ENCODE data around the gene ST8SIA5. TPM values are rescaled to one million over a fixed set of nuclear protein-coding genes. Genes with fewer than 3 reads are reported as not detected.
A peak's percentile ranks its signal among the peaks of the same experiment; 100 is the strongest.

Gene ST8SIA5
- total RNA-seq, 1 experiment from 2014 or later = not detected

DNA sequence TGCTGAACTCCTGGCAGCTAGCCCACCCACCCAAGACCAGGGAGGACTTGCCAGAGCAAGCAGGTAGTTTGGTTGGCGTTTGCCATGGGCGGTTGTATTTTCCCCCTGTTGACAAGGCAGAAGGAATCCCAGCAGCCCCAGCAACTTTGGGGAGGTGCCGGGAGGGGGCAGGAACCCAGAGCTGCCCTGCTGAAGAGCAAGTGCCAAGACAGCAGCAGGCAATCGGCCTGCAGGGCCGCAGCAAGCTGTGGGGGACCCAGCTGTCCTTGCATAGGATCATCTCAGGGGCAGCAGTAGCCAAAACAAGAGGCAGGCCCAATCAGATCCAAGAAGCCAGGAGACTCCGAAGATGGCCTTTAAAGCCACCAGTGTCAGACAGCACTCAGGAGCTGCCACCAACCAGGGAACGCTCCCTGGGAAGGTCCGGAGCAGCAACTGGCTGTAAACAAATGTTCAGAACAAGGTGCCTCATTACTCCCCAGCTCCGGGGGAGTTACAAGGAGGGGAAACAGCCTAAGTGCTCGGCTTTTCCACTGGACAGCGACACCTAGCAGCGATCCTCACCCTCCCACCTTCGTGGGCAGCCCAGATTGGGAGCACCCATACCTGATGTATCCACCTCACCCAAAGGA, 2.1 kb downstream of the ST8SIA5 start:
- DNase-seq (ENCODE audit: low read depth, low spot score) = no peak
- in situ Hi-C loops (cut with HindIII; ENCODE audit: low pct_unique_long_range_greater_than_20kb, low sequenced_read_pairs) = no loop called here

DNA sequence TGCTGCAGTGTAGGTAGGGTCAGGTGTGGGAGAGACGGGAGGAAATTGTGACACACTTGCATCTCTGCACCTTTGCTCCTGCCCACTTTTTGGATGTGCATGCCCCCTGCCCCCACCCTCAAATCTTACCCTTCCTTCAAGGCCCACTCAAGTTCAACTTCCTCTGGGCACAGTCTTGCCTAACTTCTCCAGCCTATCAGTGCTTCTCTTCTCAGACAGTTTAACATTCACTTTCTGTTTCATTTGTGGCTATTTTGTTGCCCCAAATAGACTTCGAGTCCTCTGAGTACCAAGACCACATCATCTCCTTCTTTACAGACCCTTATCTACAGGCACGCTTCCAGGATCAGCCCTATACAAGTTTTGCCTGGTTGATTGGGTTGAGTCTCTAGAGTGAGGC, 2.7 kb downstream of the ST8SIA5 start:
- no peak for DNase-seq (ENCODE audit: low read depth, low spot score)
- in situ Hi-C loops (cut with HindIII; ENCODE audit: low pct_unique_long_range_greater_than_20kb, low sequenced_read_pairs) = no loop called here

DNA sequence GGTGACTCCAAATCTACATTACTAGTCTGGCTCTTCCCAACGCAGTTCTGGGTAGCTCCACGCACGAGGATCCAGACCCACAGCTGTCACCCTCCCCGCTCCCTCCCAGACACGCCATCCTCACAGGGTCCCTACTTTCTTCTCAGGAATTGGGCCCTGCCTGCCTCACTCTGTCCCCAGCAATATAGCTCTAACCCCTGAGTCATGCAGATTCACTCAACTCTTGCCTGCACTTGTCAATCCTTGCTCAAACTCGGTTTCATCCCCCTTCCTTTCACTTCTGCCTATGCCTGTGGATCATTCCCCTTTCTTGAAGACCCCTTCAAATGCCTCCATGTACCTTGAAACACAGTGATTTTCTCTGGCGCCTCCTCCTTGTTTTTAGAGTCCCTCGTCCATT, 5.0 kb downstream of the ST8SIA5 start:
- in situ Hi-C loops (cut with HindIII; ENCODE audit: low pct_unique_long_range_greater_than_20kb, low sequenced_read_pairs) = no loop called here

DNA sequence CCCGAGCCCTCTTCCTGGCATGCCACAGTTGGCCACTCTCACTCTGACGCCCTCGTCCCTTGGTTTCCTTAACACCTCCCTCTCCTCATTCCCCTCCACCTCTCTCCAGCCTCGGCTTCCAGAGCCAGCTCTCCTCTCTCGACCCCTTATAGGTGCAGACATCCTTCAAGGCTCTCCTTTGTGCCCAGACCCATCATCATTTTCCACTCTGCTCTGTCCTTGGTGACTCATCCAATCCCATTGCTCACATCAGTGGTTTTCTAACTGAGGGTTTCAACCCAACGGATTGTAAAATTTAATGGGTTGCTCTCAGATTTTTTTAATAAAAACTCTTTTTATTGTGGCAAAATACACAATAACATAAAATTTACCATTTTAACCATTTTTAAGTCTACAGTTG, 6.2 kb downstream of the ST8SIA5 start:
- in situ Hi-C loops (cut with HindIII; ENCODE audit: low pct_unique_long_range_greater_than_20kb, low sequenced_read_pairs) = no loop called here
- no peak for DNase-seq (ENCODE audit: low read depth, low spot score)

More for the DNA sequence above, 5.0 kb downstream of the ST8SIA5 start:
- DNase-seq (ENCODE audit: low read depth, low spot score) = no peak

DNA sequence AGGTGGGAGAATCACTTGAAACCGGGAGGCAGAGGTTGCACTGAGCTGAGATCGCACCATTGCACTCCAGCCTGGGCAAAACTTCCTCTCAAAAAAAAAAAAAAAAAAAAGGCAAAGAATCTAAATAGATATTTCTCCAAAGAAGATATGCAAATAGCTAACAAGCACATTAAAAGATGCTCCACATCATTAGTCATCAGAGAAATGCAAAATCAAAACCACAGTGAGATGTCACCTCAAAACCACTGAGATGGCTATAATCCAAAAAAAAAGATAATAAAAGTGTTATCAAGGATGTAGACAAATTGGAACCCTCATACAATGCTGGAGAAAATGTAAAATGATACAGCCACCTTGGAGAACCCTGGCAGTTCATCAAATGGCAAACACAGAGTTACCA, 8.4 kb downstream of the ST8SIA5 start:
- in situ Hi-C loops (cut with HindIII; ENCODE audit: low pct_unique_long_range_greater_than_20kb, low sequenced_read_pairs) = no loop called here
- DNase-seq (ENCODE audit: low read depth, low spot score) = no peak

DNA sequence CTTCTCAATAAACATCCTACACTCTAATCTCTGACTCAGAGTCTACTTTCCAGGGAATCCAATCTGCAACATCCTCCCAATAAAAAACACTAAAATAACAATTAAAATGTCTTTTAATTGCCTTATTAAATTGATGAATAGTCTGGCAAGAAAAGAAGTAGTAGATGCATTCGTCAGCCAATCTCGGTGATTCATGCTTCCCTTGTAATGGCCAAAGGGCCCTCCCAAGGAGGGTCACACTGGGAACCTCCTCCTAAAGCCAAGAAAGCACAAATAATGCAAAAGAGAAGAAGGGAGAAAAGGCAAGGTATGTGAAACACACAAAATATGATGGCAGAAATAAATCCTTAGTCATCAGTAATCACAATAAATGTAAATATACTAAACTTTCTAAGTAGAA, 16.8 kb downstream of the ST8SIA5 start:
- in situ Hi-C loops (cut with HindIII; ENCODE audit: low pct_unique_long_range_greater_than_20kb, low sequenced_read_pairs) = no loop called here
- DNase-seq (ENCODE audit: low read depth, low spot score) = no peak

DNA sequence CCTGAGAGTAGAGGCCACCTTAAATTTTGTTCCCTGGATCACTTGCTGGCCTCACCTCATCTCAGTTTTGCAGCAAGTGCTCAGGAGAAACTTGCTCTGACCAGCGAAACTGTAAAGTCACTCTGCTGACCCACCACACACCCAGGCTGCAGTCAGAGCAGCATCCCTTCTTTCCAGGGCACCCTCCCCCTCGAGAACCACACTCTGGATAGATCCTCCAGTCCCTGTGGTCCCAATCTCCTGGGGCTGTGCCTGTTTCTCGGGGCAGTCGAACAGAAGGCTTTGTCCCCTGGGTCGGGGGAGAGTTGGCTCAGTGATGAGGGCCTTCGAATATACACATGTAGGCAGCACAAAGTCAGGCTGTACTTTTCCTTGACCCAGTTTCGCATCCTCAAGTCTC, 18.4 kb downstream of the ST8SIA5 start:
- in situ Hi-C loops (cut with HindIII; ENCODE audit: low pct_unique_long_range_greater_than_20kb, low sequenced_read_pairs) = no loop called here
- no peak for DNase-seq (ENCODE audit: low read depth, low spot score)

DNA sequence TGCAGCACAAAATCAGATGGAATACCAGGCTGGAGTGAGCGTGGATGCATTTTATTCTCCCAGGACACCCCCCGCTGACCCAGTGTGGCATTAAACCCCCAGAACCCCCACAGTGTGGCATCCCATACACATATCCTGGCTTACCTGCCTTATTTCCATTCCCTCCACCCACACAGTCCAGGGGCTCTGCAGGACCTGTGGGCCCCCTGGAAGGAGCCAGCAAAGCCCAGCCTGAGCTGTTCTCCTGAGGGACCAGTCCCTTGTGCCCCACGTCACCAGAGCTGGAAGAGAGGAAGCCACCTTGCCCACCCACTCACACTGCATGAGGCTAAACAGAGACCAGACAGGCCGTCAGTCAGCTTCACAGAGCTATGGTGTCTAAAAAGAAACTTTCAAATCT, 20.1 kb downstream of the ST8SIA5 start:
- in situ Hi-C loops (cut with HindIII; ENCODE audit: low pct_unique_long_range_greater_than_20kb, low sequenced_read_pairs) = no loop called here
- no peak for DNase-seq (ENCODE audit: low read depth, low spot score)

DNA sequence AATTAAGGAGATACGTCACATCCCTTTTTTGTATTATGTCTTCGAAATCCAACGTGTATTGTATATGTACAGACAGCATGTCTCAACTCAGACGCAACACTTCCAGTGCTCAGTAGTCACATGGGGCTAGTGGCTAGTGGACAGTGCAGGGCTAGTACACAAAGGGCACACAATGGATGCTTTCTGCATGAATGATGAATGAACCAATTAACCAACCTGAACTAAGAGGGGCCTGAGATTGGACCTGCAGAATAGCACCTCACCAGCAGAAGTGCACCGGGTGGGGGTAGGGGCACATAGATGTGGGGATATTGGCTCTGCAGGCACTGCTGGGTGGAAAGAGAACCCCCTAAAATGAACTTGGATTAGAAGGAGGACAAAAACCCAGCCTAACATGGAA, 20.7 kb downstream of the ST8SIA5 start:
- DNase-seq (ENCODE audit: low read depth, low spot score) = peak; percentile 36
- in situ Hi-C loops (cut with HindIII; ENCODE audit: low pct_unique_long_range_greater_than_20kb, low sequenced_read_pairs) = no loop called here

DNA sequence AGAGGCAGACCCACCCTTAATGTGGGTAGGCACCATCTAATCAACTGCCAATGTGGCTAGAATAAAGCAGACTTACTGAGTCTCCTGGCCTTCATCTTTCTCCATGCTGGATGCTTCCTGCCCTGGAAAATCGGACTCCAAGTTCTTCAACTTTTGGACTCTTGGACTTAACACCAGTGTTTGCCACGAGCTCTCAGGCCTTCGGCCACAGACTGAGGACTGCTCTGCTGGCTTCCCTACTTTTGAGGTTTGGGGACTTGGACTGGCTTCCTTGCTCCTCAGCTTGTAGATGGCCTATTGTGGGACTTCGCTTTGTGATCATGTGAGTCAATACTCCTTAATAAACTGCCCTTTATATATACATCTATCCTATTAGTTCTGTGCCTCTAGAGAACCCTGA, 21.9 kb downstream of the ST8SIA5 start:
- no peak for DNase-seq (ENCODE audit: low read depth, low spot score)
- in situ Hi-C loops (cut with HindIII; ENCODE audit: low pct_unique_long_range_greater_than_20kb, low sequenced_read_pairs) = no loop called here

DNA sequence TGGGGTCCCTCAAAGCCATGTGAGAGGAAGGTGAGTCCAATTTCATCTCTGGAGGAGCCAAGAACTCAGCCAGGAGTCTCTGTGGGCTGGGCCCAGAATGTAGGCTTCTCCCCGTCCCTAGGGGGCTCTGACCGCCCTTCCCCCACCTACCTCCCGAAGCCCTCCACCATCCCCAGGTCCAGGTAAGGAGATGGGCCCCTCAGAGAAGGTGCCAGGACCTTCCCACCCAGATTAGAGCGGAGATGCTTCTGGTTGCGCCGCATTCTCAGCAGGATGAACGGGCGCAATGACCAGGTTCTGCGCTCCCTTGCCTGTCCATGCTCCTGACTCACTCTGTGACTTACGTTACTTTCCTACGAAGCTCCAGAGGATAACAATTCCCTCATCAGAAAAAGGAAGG, 23.0 kb downstream of the ST8SIA5 start:
- in situ Hi-C loops (cut with HindIII; ENCODE audit: low pct_unique_long_range_greater_than_20kb, low sequenced_read_pairs) = no loop called here

DNA sequence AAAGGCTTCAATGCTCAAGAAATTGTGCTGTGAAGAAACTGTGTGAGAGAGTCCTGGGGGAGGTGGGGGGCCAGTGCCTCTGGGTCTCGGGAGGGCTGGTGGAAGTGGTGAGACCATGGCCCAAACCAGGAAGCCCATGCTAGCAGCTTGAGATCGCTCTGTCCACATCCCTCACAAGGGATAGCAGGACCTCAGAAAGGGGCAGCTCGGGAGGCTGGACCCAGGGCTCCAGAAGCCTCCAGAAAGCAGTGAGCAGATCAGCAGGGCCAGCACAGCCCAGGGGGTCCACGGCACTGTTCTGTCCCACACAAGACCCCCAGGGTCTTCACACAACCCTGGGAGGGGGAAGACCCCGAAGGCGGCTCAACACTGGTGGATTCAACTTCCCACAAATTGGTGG, 24.1 kb downstream of the ST8SIA5 start:
- in situ Hi-C loops (cut with HindIII; ENCODE audit: low pct_unique_long_range_greater_than_20kb, low sequenced_read_pairs) = no loop called here

More for the DNA sequence above, 23.0 kb downstream of the ST8SIA5 start:
- no peak for DNase-seq (ENCODE audit: low read depth, low spot score)

DNA sequence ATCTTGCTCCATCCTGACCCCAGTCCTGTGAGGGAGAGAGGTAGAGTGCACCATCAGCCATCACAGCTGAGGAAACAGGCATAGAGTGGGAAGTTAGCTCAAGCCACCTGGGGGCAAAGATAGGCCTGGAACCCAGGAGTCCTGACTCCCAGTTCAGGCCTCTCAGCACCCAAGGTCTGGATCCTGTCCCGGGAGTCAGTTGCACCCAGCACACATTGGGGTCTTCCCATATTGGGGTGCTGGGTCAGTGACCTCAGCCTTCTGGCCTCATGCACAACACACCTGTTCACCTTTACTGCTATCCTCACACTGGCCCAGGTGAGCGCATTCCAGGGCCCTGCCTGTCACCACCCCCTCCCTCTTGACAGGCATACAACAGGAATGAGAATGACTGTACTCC, 24.7 kb downstream of the ST8SIA5 start:
- no peak for DNase-seq (ENCODE audit: low read depth, low spot score)
- in situ Hi-C loops (cut with HindIII; ENCODE audit: low pct_unique_long_range_greater_than_20kb, low sequenced_read_pairs) = no loop called here

More for the DNA sequence above, 24.1 kb downstream of the ST8SIA5 start:
- no peak for DNase-seq (ENCODE audit: low read depth, low spot score)

DNA sequence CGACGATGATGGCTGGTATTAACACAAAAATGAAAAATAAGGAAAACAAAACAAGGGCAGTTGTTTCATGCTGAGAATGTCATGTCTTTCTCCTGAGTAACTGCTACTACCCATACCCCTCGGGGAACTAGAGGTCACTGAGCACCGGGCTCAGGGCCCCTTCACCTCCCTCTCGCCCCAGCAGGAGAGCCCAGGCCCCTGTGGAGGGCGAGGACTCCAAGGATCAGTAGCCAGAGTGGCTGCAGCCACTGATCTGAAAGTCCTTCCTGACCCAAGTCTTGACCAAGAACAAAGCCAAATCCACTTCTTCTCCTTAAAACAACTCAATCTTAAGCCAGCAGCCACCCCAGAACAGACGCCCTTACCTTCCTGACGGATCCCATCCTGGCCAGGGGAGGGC, 25.5 kb downstream of the ST8SIA5 start:
- in situ Hi-C loops (cut with HindIII; ENCODE audit: low pct_unique_long_range_greater_than_20kb, low sequenced_read_pairs) = no loop called here
- no peak for DNase-seq (ENCODE audit: low read depth, low spot score)

DNA sequence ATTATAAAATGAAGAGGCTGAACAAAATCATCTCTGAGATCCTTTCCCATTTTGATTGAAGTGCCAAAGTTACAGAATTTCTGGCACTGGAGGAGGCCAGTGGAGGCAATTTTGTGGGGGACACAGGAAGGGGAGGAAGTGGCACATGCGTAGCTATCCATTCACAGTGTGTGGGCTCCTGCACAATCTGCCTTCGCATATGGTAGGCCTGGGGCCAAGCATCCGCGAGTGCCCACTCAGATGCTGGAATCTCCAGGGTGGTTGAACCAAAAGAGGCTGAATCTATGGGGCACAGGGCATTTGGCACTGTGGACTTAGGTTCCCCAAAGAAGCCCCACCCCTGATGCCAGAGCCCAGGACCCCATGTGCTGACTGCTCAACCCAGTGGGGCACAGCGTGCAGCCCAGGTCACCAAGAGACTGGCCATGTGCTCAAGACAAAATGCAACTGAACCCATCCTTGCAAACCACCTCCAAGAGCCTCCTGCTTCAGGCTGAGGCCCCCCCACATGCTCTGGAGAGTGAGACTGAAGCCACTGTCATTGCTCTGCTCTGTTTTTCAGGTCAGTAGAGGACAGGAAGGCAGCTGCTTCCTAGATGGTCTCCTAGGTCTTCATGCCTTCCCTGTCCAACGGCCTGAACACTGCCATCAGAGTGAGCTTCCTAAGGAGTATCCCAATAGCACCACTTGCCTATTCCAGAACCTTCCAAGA, 28.5 kb downstream of the ST8SIA5 start:
- DNase-seq (ENCODE audit: low read depth, low spot score) = no peak
- in situ Hi-C loops (cut with HindIII; ENCODE audit: low pct_unique_long_range_greater_than_20kb, low sequenced_read_pairs) = no loop called here

DNA sequence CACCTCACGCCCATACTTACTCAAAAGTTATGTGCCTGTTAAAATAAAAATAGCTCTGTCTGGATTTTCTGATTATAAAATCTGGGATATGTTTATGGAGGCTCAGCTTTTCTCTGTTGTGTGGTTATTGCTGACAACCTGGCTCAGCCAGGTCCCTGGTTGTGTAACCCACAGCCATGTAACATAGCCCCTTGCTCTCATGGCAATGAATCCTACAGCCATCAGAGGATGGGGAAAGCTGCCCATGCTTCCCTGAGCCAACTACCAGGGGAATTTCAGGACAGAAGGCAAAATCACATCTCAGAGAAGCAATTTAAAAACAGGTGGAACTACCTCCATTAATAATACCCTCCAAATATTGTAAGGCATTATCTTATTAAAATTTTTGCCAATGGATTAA, 29.7 kb downstream of the ST8SIA5 start:
- in situ Hi-C loops (cut with HindIII; ENCODE audit: low pct_unique_long_range_greater_than_20kb, low sequenced_read_pairs) = no loop called here
- DNase-seq (ENCODE audit: low read depth, low spot score) = no peak

DNA sequence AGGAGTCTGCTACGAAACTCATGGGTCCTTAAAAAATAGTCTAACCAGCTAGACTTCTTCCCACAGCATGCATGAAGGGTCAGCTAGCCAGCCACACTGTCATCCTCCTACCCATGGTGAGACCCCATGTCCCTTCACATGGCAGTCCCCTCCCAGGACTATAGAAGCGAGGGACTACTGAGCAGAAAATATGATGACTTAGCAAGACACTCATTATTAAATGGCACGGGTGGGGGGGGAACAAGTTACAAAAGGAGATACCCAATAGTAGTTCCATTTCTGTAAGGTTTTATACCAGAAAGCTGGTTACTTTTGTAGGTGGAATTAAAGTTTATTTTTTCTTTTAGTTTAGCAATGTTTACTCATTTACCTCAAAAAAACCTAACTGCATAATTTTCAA, 31.5 kb downstream of the ST8SIA5 start:
- no peak for DNase-seq (ENCODE audit: low read depth, low spot score)
- in situ Hi-C loops (cut with HindIII; ENCODE audit: low pct_unique_long_range_greater_than_20kb, low sequenced_read_pairs) = no loop called here

DNA sequence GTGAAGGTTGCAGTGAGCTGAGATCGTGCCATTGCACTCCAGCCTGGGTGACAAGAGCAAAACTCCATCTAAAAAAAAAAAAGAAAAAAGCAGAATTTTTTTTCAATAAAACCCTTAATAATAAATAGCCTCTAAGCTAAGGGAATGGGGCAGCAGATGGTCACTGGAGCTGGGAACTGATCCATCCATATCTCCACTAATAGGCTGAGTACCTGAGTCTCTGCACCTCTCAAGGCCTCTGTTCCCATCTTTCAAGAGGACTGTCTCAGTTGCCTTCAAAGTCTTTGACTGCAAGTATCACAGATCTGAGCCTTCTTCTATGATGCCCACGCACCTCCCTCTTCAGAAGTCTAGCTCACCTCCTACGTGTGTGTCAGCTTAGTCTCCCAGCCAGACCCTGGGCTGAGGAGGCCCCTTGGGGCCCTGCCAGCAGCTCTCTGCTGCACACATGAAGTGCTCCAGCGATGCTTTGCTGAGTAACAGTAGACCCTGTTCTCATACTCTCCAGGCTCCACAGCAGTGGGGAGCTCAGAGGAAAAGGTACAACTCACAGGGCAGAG, 32.9 kb downstream of the ST8SIA5 start:
- DNase-seq (ENCODE audit: low read depth, low spot score) = no peak
- in situ Hi-C loops (cut with HindIII; ENCODE audit: low pct_unique_long_range_greater_than_20kb, low sequenced_read_pairs) = no loop called here

DNA sequence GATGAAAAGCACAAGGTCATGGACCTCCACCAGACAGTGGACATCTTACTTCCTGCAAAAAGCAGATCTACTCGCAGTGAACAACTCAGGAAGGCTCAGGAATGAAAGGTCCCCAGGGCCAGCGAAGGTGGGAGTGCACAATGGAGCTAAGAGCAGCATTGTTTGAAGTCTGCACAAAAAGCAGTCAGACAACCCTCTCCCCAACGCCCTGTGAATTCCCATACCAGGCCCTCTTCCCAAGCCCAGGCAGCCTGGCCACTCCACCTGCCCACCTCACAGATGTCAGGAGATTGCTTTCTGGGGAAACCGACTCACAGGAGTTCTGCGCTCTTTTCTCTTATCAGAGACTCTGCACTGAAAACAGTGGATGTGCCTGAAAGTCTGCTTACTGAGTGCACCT, 34.8 kb downstream of the ST8SIA5 start:
- in situ Hi-C loops (cut with HindIII; ENCODE audit: low pct_unique_long_range_greater_than_20kb, low sequenced_read_pairs) = no loop called here
- DNase-seq (ENCODE audit: low read depth, low spot score) = no peak
